Stimulated activated naive CD8-positive, alpha-beta T cell treated with anti-CD3 and anti-CD28 coated beads, Interleukin-15, amount 100 ng/mL, for 72 hours (primary cell): ENCODE measurements around the gene SLC41A3.
"Not testable (repeated sequence)": the region's sequence is repeated elsewhere in the genome, so short reads cannot be mapped to it uniquely, and the experiment has no call there.

Source experiments
- ATAC-seq: fragments of 150-1000 bp; cut with Tn5 transposase; 2 replicates; pipeline ENCODE4 v1.10.0; 2021; ENCODE audit warnings: mild to moderate bottlenecking, moderate library complexity
- DNase-seq, 2 donors: peaks; one replicate each; pipeline ENCODE4 v3.0.0; 2021 to 2022
- H3K27ac Mint-ChIP-seq, 2 donors: one replicate each; pipeline ENCODE4 v1.8.0; 2022; ENCODE audit warnings: mild to moderate bottlenecking in 2 of 2, mixed read lengths in 2 of 2, moderate library complexity in 2 of 2
- H3K27me3 Mint-ChIP-seq: one replicate; pipeline ENCODE4 v1.8.0; 2022; ENCODE audit warnings: mixed read lengths
- H3K4me1 Mint-ChIP-seq: one replicate; pipeline ENCODE4 v1.8.0; 2022; ENCODE audit warnings: mild to moderate bottlenecking, mixed read lengths
- H3K4me3 Mint-ChIP-seq, 2 donors: one replicate each; pipeline ENCODE4 v1.8.0; 2022; ENCODE audit warnings: mild to moderate bottlenecking in 2 of 2, mixed read lengths in 2 of 2, moderate library complexity in 1 of 2
- H3K9me3 Mint-ChIP-seq, 2 donors: one replicate each; pipeline ENCODE4 v1.8.0; 2022; ENCODE audit warnings: mixed read lengths in 2 of 2

The SLC41A3 gene

DNA sequence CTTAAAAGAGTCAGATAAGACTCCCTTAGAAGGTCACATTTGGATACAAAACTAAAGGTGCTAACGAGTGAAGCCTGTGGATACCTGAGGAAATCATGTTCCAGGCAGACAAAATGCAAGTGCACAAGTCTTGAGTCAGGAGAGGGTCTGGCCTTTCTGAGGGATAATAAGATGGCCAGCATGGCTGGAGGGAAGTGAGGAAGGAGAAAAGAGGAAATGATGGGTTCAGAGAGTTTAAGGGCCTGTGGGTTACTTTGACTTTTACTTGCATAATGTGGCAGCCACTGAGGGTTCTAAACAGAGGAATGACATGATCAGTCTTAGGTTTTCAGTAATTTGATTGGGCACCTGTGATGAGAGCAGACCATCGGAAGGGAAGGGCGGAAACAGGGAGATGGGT is 118.4 kb downstream of the SLC41A3 start:
- Mint-ChIP-seq H3K4me1 (no peaks in the 10 kb centered on the region), H3K27ac (no peak overlapping the region), H3K9me3 (no peaks in the 10 kb centered on the region), H3K4me3 (no peak overlapping the region), H3K27me3 (peaks cover 6% of the 10 kb centered on the region)
- DNase-seq (no peak), ATAC-seq (no peak)

DNA sequence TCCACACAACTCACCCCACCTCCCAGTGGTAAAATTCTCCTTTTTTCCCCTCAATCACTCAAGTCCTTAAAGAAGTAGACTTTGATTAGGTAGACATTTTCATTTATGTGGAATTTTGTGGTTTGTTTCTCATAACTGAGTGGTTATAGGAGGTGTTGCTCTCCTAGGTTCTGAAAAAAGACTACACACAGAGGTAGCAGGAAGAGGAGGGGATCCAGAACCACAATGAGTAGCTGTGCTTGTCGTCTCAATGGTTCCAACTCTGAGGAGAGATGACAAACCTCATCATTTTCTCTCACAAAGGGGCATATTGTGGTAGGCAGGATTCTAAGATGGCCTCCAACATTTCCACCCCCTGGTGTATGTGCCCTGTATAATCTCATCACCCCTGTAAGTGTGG is 120.1 kb downstream of the SLC41A3 start:
- not testable (repeated sequence) for ATAC-seq, H3K9me3 Mint-ChIP-seq, DNase-seq, H3K4me3 Mint-ChIP-seq, H3K27ac Mint-ChIP-seq, H3K4me1 Mint-ChIP-seq
- H3K27me3 Mint-ChIP-seq: peaks cover 14% of the 10 kb centered on the region

- H3K27me3 Mint-ChIP-seq: peaks cover 30% of the 10 kb centered on the region
- ATAC-seq: no peak
- H3K4me3 Mint-ChIP-seq: no peak overlapping the region
- no peak for DNase-seq
- H3K9me3 Mint-ChIP-seq: no peaks in the 10 kb centered on the region
- H3K4me1 Mint-ChIP-seq: no peaks in the 10 kb centered on the region
- no peak overlapping the region for H3K27ac Mint-ChIP-seq
Measured at GRCh38 chr3:125961289-125961589, 122.7 kb downstream of the SLC41A3 start.

- ATAC-seq (peak; percentile 17), DNase-seq (no peak)
- no peaks in the 10 kb centered on the region for H3K4me1 Mint-ChIP-seq
- peaks cover 34% of the 10 kb centered on the region for H3K27me3 Mint-ChIP-seq
- no peak overlapping the region for H3K4me3 Mint-ChIP-seq
- no peak overlapping the region for H3K27ac Mint-ChIP-seq
- no peaks in the 10 kb centered on the region for H3K9me3 Mint-ChIP-seq
Measured at GRCh38 chr3:125960456-125961288, 123.3 kb downstream of the SLC41A3 start.

- Mint-ChIP-seq H3K4me3 (no peak overlapping the region), H3K9me3 (no peaks in the 10 kb centered on the region), H3K27me3 (peaks cover 40% of the 10 kb centered on the region), H3K27ac (no peak overlapping the region), H3K4me1 (no peaks in the 10 kb centered on the region)
- ATAC-seq: peak; percentile 20
- no peak for DNase-seq
Measured at GRCh38 chr3:125960066-125960424, 123.9 kb downstream of the SLC41A3 start.

DNA sequence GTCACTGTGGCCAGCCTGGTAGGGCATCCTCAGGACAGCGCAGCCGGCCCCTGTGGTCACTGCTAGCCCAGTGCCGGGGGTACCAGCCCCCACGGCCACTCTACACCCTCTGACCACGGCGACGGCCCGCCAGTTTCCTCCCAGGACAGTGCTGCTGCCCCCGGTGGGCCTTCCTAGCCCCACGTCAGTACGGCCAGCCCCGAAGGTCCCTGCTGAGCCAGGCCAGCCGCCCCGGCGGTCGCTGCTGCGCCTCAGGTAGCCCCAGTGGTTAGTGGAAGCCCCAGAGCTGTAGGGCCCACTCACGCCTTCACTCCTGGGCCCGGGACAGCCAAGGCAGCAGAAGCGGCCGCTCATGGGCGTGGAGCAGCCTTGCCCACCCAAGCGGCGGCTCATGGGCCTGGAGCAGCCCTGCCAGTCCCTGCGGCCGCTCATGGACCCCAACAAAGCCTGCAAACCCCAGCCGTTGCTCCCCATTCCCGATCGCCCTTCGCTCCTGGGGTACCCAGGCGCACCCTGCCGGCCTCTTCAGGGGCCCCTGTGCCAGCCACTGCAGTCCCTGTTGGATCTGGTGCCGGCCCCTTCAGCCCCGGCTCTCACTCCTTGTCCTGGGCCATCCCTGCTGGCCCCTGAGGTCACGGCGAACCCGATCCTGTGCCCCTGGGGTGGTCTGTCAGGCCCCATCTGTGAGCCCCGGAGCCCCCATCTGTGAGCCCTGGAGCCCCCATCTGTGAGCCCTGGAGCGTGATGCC is 124.4 kb downstream of the SLC41A3 start:
- DNase-seq (no peak), ATAC-seq (no peak)
- Mint-ChIP-seq H3K9me3 (no peaks in the 10 kb centered on the region), H3K27ac (no peak overlapping the region), H3K27me3 (peaks cover 40% of the 10 kb centered on the region), H3K4me3 (no peak overlapping the region), H3K4me1 (no peaks in the 10 kb centered on the region)

DNA sequence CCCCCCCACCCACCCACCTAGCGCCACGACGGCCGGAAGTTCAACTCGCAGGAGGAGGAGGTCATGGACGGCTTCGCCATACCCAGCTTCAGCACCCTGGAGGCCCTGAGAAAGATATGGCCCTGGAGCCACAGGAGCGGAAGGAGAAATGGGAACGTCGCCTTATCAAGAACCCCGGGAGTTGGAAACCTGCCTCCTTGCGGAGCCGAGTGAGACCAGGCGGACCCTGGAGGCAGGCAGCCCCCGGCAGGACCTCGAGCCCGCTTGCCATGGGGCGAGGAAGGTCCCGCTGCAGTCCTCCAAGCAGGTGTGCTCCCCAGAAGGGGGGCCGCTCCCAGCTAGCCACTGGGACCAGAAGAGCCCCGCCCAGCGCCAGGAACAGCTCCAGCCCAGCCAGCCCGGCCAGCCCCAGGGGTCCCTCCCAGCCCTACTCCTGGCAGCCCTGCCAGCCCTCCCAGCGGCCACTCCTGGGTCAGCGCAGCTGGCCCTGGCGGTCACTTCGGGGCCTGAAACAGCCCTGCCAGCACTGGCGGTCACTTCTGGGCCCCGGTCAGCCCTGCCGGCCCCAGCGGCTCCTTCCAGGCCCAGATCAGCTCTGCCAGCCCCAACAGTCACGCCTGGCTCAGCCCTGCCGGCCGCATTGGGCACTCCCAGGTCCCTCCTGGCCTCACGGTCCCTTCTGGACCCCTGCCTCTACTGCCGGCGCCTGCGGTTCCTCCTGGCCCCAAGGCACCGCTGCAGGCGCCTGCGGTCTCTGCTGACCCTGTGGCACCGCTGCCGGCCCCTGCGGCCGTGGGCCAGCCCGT is 125.2 kb downstream of the SLC41A3 start:
- ATAC-seq: peak; percentile 20
- Mint-ChIP-seq H3K9me3 (no peaks in the 10 kb centered on the region), H3K27ac (no peak overlapping the region), H3K4me1 (no peaks in the 10 kb centered on the region), H3K27me3 (peaks cover 44% of the 10 kb centered on the region), H3K4me3 (no peak overlapping the region)
- no peak for DNase-seq

GRCh38 chr3:125957674-125958510 is 126.0 kb downstream of the SLC41A3 start:
- no peak overlapping the region for H3K27ac Mint-ChIP-seq
- peaks cover 49% of the 10 kb centered on the region for H3K27me3 Mint-ChIP-seq
- H3K9me3 Mint-ChIP-seq: no peaks in the 10 kb centered on the region
- DNase-seq (no peak), ATAC-seq (peak; percentile 54)
- H3K4me3 Mint-ChIP-seq: no peak overlapping the region
- no peaks in the 10 kb centered on the region for H3K4me1 Mint-ChIP-seq

GRCh38 chr3:125957020-125957419 is 126.9 kb downstream of the SLC41A3 start:
- not testable (repeated sequence) for H3K4me3 Mint-ChIP-seq

More at GRCh38 chr3:125957020-125957419, 126.9 kb downstream of the SLC41A3 start:
- peaks cover 54% of the 10 kb centered on the region for H3K27me3 Mint-ChIP-seq
- DNase-seq, H3K4me1 Mint-ChIP-seq, ATAC-seq, H3K9me3 Mint-ChIP-seq, H3K27ac Mint-ChIP-seq: not testable (repeated sequence)
